OCI-LY1 (cell line): ENCODE measurements around the gene LRCH4.

Experiments used
- H2AFZ ChIP-seq: fragments of 200-600 bp; sonication (generic), shearing (Covaris generic); 2 replicates; pipeline ENCODE4 v1.6.0; 2014; ENCODE audit warnings: antibody characterized with exemption, mild to moderate bottlenecking, low read length
- H3F3A ChIP-seq: fragments of 200-600 bp; sonication (generic), shearing (Covaris generic); 2 replicates; pipeline ENCODE4 v1.6.0; 2014; ENCODE audit warnings: mild to moderate bottlenecking, antibody characterized with exemption, low read length, moderate library complexity; ENCODE audit not compliant: insufficient read depth
- H3K27ac ChIP-seq: fragments of 200-600 bp; sonication (generic); 2 replicates; pipeline ENCODE4 v1.5.1; 2014; ENCODE audit warnings: low read length, mixed run types, mild to moderate bottlenecking, low read depth; ENCODE audit not compliant: poor library complexity, severe bottlenecking
- H3K27me3 ChIP-seq: fragments of 200-600 bp; sonication (generic); 2 replicates; pipeline ENCODE4 v1.6.0; 2014; ENCODE audit warnings: antibody characterized with exemption, mild to moderate bottlenecking, low read length, moderate library complexity; ENCODE audit not compliant: insufficient read depth
- H3K36me3 ChIP-seq: fragments of 200-600 bp; sonication (generic); 2 replicates; pipeline ENCODE4 v1.6.1; 2014; ENCODE audit warnings: mild to moderate bottlenecking, antibody characterized with exemption, low read length, moderate library complexity, mixed read lengths; ENCODE audit not compliant: insufficient read depth
- H3K4me1 ChIP-seq: fragments of 200-600 bp; sonication (generic); 2 replicates; pipeline ENCODE4 v1.5.1; 2014; ENCODE audit warnings: mild to moderate bottlenecking, low read length, moderate library complexity; ENCODE audit not compliant: insufficient read depth, severe bottlenecking
- H3K4me2 ChIP-seq: fragments of 200-600 bp; sonication (generic), shearing (Covaris generic); 2 replicates; pipeline ENCODE4 v1.6.1; 2014; ENCODE audit warnings: low read length
- H3K4me3 ChIP-seq: fragments of 200-600 bp; sonication (generic); 2 replicates; pipeline ENCODE4 v1.5.1; 2014; ENCODE audit warnings: low read length, low read depth, mild to moderate bottlenecking, mixed read lengths; ENCODE audit not compliant: poor library complexity, severe bottlenecking
- H3K79me2 ChIP-seq: fragments of 200-600 bp; shearing (Covaris generic); 2 replicates; pipeline ENCODE4 v1.6.1; 2016; ENCODE audit warnings: mixed run types, low read length, mixed read lengths; ENCODE audit not compliant: insufficient read depth
- H3K9ac ChIP-seq: fragments of 200-600 bp; sonication (generic), shearing (Covaris generic); 2 replicates; pipeline ENCODE4 v1.6.1; 2014; ENCODE audit warnings: mild to moderate bottlenecking, low read length, mixed read lengths
- H3K9me2 ChIP-seq: fragments of 200-600 bp; sonication (generic), shearing (Covaris generic); 2 replicates; pipeline ENCODE4 v1.6.1; 2014; ENCODE audit warnings: low read depth, mild to moderate bottlenecking, low read length, mixed read lengths
- H3K9me3 ChIP-seq: fragments of 200-600 bp; shearing (Covaris generic); 2 replicates; pipeline ENCODE4 v1.6.1; 2014; ENCODE audit warnings: low read length, mixed read lengths
- H4K20me1 ChIP-seq: fragments of 200-600 bp; sonication (generic), shearing (Covaris generic); 2 replicates; pipeline ENCODE4 v1.6.0; 2016; ENCODE audit warnings: mild to moderate bottlenecking, low read length; ENCODE audit not compliant: insufficient read depth
- EZH2 ChIP-seq: fragments of 200-600 bp; sonication (generic), shearing (Covaris generic); IDR thresholded peaks from 2 replicates; pipeline ENCODE4 v1.8.0; 2017; ENCODE audit warnings: borderline replicate concordance, mixed run types, mild to moderate bottlenecking, antibody characterized with exemption, low read length, moderate library complexity, mixed read lengths
- TF ChIP-seq, protein P1 (sequence below): fragments of 200-600 bp; sonication (generic), shearing (Covaris generic); IDR thresholded peaks from 2 replicates; pipeline ENCODE4 v1.5.1; 2017; ENCODE audit warnings: mild to moderate bottlenecking, antibody characterized with exemption, low read length, moderate library complexity, mixed read lengths

Gene LRCH4

GRCh38 chr7:100614308-100614861 lies 28.5 kb upstream of the LRCH4 start:
- H3K9ac ChIP-seq, result no peak overlapping the region
- H2AFZ ChIP-seq, result no peak overlapping the region
- H3K36me3 ChIP-seq, result no peaks in the 10 kb centered on the region
- no peak for TF ChIP-seq EZH2
- TF ChIP-seq, protein P1, sequence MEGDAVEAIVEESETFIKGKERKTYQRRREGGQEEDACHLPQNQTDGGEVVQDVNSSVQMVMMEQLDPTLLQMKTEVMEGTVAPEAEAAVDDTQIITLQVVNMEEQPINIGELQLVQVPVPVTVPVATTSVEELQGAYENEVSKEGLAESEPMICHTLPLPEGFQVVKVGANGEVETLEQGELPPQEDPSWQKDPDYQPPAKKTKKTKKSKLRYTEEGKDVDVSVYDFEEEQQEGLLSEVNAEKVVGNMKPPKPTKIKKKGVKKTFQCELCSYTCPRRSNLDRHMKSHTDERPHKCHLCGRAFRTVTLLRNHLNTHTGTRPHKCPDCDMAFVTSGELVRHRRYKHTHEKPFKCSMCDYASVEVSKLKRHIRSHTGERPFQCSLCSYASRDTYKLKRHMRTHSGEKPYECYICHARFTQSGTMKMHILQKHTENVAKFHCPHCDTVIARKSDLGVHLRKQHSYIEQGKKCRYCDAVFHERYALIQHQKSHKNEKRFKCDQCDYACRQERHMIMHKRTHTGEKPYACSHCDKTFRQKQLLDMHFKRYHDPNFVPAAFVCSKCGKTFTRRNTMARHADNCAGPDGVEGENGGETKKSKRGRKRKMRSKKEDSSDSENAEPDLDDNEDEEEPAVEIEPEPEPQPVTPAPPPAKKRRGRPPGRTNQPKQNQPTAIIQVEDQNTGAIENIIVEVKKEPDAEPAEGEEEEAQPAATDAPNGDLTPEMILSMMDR, result no peak
- H4K20me1 ChIP-seq, result no peaks in the 10 kb centered on the region
- H3K9me3 ChIP-seq, result no peaks in the 10 kb centered on the region
- H3K4me1 ChIP-seq, result peaks cover 7% of the 10 kb centered on the region
- no peaks in the 10 kb centered on the region for H3K9me2 ChIP-seq
- no peak overlapping the region for H3K4me3 ChIP-seq
- no peak overlapping the region for H3K27ac ChIP-seq
- H3K4me2 ChIP-seq, result no peak overlapping the region
- H3F3A ChIP-seq, result no peaks in the 10 kb centered on the region
- no peaks in the 10 kb centered on the region for H3K79me2 ChIP-seq
- H3K27me3 ChIP-seq, result no peaks in the 10 kb centered on the region; the same call in 1 of the 2 replicates

DNA sequence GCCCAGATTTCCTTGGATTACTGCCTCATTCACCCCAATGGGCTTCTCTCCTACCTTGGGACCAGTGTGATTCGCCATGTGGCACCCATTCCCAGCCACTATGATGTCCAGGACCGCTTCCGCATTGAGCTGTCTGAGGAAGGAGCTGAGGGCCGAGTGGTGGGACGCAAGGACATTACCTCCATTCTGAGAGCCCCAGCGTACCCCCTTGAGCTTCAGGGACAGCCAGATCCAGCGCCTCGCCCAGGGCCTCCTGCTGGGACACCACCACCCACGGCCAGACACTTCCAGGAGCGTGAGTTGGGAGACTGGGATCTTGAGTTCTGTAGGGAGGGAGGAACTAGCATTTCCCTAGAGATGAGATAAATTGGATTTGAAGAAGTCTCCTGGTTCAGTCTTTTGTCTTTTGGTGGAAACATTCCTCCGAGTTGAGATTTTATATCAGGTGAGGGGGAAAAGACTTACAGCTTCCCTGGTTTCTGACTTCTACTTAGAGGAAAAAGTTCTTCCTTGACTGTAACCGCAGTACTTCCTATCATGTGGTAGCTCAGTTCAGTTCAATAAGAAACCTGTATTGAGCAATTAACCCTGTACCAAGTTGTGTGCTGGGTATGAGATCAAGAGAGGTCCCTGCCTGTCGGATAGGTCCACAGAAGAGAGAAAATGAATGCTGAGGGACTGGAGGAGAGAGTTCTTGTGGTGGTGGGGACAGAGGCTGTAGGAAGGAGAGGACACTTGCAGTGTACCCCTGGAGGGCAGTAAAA lies 27.7 kb upstream of the LRCH4 start:
- Histone ChIP-seq H3K27ac (no peak overlapping the region), H4K20me1 (no peaks in the 10 kb centered on the region), H3K27me3 (no peaks in the 10 kb centered on the region; the same call in 1 of the 2 replicates), H3K9me3 (no peaks in the 10 kb centered on the region), H3K4me3 (no peak overlapping the region), H3K4me1 (peaks cover 7% of the 10 kb centered on the region), H3K9me2 (no peaks in the 10 kb centered on the region), H3F3A (no peaks in the 10 kb centered on the region), H3K36me3 (no peaks in the 10 kb centered on the region), H3K4me2 (peak overlapping the region; percentile 71; the same call in 1 of the 2 replicates), H3K79me2 (no peaks in the 10 kb centered on the region), H2AFZ (no peak overlapping the region), H3K9ac (no peak overlapping the region)
- TF ChIP-seq EZH2, result no peak
- TF ChIP-seq, protein P1, result no peak

GRCh38 chr7:100612730-100613390 lies 26.9 kb upstream of the LRCH4 start:
- Histone ChIP-seq H4K20me1 (no peaks in the 10 kb centered on the region), H3K9me3 (no peaks in the 10 kb centered on the region), H3K27ac (no peak overlapping the region), H3K9ac (peak overlapping the region; percentile 63), H2AFZ (no peak overlapping the region), H3K4me3 (peak overlapping the region; percentile 63), H3K9me2 (no peaks in the 10 kb centered on the region), H3K4me2 (peak overlapping the region; percentile 71), H3K27me3 (no peaks in the 10 kb centered on the region), H3K79me2 (no peaks in the 10 kb centered on the region), H3F3A (no peaks in the 10 kb centered on the region), H3K4me1 (peaks cover 7% of the 10 kb centered on the region), H3K36me3 (no peaks in the 10 kb centered on the region)
- TF ChIP-seq, protein P1, result peak; percentile 53
- no peak for TF ChIP-seq EZH2
